Duodenal mucosa (tissue), 2 donors: ENCODE measurements around the gene WBP2.
"Not testable (repeated sequence)": the region's sequence is repeated elsewhere in the genome, so short reads cannot be mapped to it uniquely, and the experiment has no call there.

Experiments
- H3K27ac ChIP-seq: one replicate; pipeline ENCODE4 v1.7.0; 2013; ENCODE audit warnings: low read depth, low read length
- H3K27me3 ChIP-seq, 2 donors: one replicate each; pipeline ENCODE4 v1.7.0; 2013; ENCODE audit warnings: low read length in 2 of 2, control low read depth in 1 of 2; ENCODE audit not compliant: insufficient read depth in 2 of 2, control insufficient read depth in 1 of 2
- H3K36me3 ChIP-seq, 2 donors: one replicate each; pipeline ENCODE4 v1.7.0; 2013; ENCODE audit warnings: low read length in 2 of 2, control low read depth in 1 of 2; ENCODE audit not compliant: insufficient read depth in 2 of 2, control insufficient read depth in 1 of 2
- H3K4me1 ChIP-seq, 2 donors: one replicate each; pipeline ENCODE4 v1.7.0; 2013; ENCODE audit warnings: low read length in 2 of 2, control low read depth in 1 of 2; ENCODE audit not compliant: insufficient read depth in 2 of 2, control insufficient read depth in 1 of 2
- H3K4me3 ChIP-seq, 2 donors: one replicate each; pipeline ENCODE4 v1.7.0; 2013; ENCODE audit warnings: low read length in 2 of 2, low read depth in 1 of 2
- H3K9ac ChIP-seq, 2 donors: one replicate each; pipeline ENCODE4 v1.7.0; 2013; ENCODE audit warnings: low read length in 2 of 2, low read depth in 1 of 2
- H3K9me3 ChIP-seq, 2 donors: one replicate each; pipeline ENCODE4 v1.7.0; 2013; ENCODE audit warnings: low read length in 2 of 2, control low read depth in 1 of 2; ENCODE audit not compliant: control insufficient read depth in 1 of 2

Gene WBP2

DNA sequence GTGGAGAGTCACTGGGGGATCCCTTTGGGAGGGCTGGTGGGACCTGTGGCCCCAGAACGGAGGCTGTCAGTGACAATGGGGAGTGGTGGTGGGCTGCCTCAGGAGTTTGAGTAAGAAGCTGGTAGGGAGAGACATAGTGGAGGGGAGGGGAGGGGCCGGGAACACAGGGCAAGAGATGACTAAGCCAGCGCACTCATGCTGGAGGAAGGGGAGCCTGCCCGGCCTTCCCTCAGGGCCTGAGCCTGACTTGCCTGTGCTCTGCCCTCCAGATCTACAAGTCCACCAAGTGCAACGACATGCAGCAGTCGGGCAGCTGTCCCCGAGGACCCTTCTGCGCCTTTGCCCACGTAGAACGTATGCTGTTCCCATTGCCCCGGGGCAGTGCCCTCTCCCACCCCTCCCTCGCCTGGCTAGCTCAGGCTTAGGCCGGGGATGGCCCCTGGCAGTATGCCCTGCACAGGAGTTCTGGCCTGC, 40.2 kb downstream of the WBP2 start:
- Histone ChIP-seq H3K9me3 (no peaks in the 10 kb centered on the region), H3K27ac (no peak overlapping the region), H3K36me3 (peaks cover 46 to 86% of the 10 kb centered on the region in 2 donors), H3K4me1 (peaks cover 0 to 3% of the 10 kb centered on the region in 2 donors), H3K4me3 (no peak overlapping the region), H3K27me3 (no peaks in the 10 kb centered on the region), H3K9ac (no peak overlapping the region)

DNA sequence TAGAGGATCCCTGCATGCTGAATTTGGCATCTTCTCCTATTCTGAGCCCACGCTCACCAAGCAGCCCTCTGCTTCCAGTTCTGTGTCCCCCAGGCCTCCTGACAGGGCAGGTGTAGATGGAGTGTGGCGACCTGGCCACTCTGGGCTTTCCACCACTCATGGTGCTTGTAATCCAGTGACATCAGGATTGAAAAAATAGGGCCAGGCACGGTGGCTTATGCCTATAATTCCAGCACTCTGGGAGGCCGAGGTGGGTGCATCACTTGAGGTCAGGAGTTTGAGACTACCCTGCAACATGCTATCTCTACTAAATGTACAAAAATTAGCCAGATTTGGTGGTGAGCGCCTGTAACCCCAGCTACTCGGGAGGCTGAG, 41.1 kb downstream of the WBP2 start:
- peaks cover 41 to 81% of the 10 kb centered on the region in 2 donors for H3K36me3 ChIP-seq
- H3K9me3 ChIP-seq = no peaks in the 10 kb centered on the region
- no peak overlapping the region for H3K27ac ChIP-seq
- no peak overlapping the region for H3K9ac ChIP-seq
- H3K4me1 ChIP-seq = peaks cover 0 to 6% of the 10 kb centered on the region in 2 donors
- no peaks in the 10 kb centered on the region for H3K27me3 ChIP-seq
- H3K4me3 ChIP-seq = no peak overlapping the region

DNA sequence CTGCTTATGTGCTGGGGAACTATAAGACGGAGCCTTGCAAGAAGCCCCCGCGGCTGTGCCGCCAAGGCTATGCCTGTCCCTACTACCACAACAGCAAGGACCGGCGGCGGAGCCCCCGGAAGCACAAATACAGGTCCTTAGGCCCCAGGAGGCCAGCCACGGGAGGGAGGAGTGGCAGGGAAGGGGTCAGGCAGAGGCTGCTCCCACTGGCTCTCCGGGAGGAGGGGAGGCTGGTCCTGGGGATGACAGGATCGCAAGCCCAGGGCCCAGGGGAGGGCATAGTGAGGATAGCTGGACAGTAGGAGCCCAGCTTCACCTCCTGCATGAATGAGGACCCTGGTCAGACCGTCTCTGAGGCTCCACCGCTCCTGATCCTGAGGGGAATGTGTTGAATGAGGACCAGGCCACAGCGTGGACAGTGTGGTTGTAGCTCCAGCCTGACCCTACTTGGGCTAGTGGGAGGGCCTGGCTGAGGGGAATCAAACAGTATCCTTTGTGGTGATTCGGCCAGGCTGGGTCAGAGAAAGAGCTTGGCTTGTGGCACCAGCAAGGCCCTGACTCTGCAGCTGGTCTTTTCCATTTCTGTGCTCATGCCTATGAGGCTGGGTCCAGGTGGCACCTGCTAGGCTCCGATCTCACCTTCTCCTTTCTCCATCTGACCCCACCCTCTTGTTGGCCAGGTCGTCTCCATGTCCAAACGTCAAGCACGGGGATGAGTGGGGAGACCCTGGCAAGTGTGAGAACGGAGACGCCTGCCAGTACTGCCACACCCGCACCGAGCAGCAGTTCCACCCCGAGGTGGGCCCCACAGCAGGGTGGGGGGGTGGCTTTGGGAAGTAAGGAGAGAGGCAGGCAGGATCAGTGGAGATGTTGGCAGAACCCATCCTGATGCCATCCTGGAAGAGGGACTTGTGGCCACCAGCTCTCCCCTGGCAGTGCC, 41.8 kb downstream of the WBP2 start:
- no peaks in the 10 kb centered on the region for H3K27me3 ChIP-seq
- H3K36me3 ChIP-seq = peaks cover 35 to 75% of the 10 kb centered on the region in 2 donors
- H3K4me1 ChIP-seq = peaks cover 0 to 6% of the 10 kb centered on the region in 2 donors
- no peak overlapping the region for H3K9ac ChIP-seq
- no peak overlapping the region for H3K27ac ChIP-seq
- H3K4me3 ChIP-seq = no peak overlapping the region
- no peaks in the 10 kb centered on the region for H3K9me3 ChIP-seq

DNA sequence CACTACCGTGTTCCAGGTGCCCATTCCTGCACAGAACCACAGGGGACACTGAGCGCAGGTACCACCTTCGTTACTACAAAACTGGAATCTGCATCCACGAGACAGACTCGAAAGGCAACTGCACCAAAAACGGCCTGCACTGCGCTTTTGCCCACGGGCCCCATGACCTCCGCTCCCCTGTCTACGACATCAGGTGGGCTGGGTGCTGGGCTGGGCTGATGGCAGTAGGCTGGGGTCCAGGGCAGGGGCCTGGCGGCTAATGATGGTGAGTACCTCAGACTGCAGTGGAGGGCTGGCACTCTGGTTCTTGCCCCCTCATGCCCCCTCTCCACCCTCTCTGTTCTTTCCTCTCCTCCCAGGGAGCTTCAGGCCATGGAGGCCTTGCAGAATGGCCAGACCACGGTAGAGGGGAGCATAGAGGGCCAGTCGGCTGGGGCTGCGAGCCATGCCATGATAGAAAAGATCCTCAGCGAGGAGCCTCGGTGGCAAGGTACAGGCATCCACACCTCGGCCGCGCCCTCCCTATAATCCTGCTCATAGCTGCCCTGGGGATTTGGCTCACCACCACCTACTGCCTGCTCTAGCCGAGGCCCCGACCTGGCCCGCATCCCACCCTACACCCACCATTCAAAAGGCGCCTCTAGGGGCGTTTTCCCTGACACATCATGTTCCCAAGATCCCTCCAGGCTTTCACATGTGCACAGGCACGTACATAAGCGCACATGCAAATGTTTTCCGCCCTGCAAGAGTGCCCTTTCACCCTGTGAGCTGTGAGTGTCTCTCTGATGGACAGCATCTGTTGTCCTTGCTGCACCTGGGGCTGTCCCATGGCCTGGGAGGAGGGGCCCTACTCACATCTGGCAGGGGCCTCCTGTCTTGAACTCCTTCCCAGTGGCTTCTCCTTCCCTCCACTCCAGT, 42.8 kb downstream of the WBP2 start:
- Histone ChIP-seq H3K4me1 (peaks cover 0 to 6% of the 10 kb centered on the region in 2 donors), H3K9ac (no peak overlapping the region), H3K36me3 (peaks cover 33 to 65% of the 10 kb centered on the region in 2 donors), H3K27me3 (no peaks in the 10 kb centered on the region), H3K4me3 (no peak overlapping the region), H3K9me3 (no peaks in the 10 kb centered on the region), H3K27ac (no peak overlapping the region)

DNA sequence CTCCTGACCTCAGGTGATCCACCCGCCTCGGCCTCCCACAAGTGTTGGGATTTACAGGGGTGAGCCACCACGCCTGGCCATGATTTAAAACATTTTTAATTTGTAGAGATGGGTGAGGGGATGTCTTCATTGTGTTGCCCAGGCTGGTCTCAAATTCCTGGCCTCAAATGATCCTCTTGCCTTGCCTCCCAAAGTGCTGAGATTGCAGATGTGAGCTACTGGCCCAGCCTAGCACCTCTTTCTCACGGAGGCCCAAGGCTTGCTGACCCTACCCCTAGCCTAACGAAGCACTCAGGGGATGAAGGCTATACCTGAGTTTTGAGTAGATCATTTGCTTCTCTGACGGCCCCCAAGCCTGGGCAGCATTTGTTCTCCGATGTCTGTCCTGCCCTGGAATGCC, 44.0 kb downstream of the WBP2 start:
- Histone ChIP-seq H3K27ac (no peak overlapping the region), H3K4me1 (peaks cover 0 to 6% of the 10 kb centered on the region in 2 donors), H3K9me3 (no peaks in the 10 kb centered on the region), H3K27me3 (no peaks in the 10 kb centered on the region), H3K9ac (no peak overlapping the region), H3K36me3 (peaks cover 23 to 53% of the 10 kb centered on the region in 2 donors), H3K4me3 (no peak overlapping the region)

DNA sequence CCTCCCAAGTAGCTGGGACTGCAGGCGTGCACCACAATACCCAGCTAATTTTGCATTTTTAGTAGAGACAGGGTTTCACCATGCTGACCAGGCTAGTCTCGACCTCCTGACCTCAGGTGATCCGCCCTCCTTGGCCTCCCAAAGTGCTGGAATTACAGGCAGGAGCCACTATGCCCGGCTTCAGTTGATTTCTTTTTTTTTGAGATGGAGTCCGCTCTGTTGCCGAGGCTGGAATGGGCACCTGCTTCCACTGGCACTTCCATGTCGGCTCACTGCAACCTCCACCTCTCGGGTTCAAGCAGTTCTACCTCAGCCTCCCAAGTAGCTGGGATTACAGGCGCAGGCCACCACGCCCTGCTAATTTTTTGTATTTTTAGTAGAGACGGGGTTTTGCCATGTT, 44.4 kb downstream of the WBP2 start:
- H3K9ac ChIP-seq, H3K4me1 ChIP-seq, H3K9me3 ChIP-seq, H3K27ac ChIP-seq, H3K27me3 ChIP-seq, H3K4me3 ChIP-seq: not testable (repeated sequence)
- H3K36me3 ChIP-seq = peaks cover 23 to 50% of the 10 kb centered on the region in 2 donors

DNA sequence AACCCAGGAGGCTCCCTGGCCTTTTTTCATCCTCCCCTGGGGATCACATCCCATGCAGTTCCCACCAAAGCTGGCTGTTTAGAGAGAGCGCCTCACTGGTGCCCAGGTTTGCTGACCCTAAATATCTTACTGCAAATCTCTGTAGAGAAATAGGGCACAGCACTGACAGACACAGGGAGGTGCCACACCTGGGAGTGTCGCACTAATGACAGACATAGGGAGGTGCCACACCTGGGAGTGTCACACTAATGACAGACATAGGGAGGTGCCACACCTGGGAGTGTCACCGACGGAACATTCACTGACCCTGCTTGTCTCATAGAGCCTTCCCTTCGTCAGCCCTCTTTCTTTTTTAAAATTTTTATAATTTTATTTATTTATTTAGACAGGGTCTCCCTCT, 44.9 kb downstream of the WBP2 start:
- no peak overlapping the region for H3K27ac ChIP-seq

DNA sequence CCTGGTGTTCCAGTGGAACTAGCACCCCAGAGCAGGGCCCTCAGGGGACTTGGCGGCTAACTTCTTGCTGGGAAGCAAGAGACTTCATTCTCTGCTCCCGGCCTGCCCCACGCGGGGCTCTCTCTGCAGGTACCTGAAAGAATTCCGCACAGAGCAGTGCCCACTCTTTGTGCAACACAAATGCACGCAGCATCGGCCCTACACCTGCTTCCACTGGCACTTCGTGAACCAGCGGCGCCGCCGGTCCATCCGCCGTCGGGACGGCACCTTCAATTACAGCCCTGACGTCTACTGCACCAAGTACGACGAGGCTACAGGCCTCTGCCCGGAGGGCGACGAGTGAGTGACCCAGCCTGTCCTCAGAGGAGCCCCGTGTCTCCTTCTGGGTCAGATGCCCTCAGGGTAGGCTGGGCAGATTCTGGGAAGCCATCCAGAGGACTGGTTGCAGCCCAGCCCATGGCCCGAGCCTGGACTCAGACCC, 45.5 kb downstream of the WBP2 start:
- Histone ChIP-seq H3K4me3 (no peak overlapping the region), H3K27ac (no peak overlapping the region), H3K9ac (no peak overlapping the region), H3K27me3 (no peaks in the 10 kb centered on the region), H3K36me3 (peaks cover 23 to 42% of the 10 kb centered on the region in 2 donors), H3K4me1 (peaks cover 0 to 6% of the 10 kb centered on the region in 2 donors), H3K9me3 (no peaks in the 10 kb centered on the region)

More for the DNA sequence above, 44.9 kb downstream of the WBP2 start:
- H3K9me3 ChIP-seq = no peaks in the 10 kb centered on the region
- H3K9ac ChIP-seq = no peak overlapping the region
- H3K4me1 ChIP-seq = peaks cover 0 to 6% of the 10 kb centered on the region in 2 donors
- H3K27me3 ChIP-seq = no peaks in the 10 kb centered on the region
- no peak overlapping the region for H3K4me3 ChIP-seq
- peaks cover 23 to 46% of the 10 kb centered on the region in 2 donors for H3K36me3 ChIP-seq

DNA sequence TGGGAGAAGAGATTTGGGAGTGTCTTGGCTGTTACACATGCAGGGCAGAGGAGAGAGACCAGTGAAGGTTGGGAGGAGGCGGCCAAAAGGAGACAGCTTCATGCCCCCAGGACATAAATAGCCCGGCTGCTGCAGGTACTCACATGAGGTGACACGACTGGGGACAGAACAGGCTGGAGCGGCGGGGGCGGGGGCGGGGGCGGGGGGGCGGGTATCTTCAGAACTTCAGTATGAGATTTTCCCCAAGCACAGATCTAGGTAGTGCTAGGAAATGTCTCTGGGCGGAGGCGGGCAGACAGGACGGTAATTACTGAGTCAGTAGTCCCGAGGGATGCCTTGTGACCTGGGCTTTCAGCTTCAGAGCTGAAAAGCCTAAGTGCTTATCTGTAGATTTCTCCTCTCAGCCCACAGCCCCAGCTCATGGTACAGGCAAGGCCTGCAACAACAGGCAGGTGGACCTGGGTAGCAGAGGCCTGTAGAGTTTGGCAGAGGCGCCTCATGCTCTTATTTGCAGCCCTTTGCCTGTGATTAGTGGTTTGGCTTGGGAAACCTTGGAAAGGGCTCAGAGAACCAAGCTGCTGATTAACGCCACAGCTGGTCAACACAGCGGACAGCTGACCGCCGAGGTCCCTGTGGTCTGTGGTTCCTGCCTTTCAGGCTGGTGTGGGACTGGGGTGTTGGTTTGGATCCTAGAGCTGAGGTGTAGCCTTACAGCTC, 46.1 kb downstream of the WBP2 start:
- Histone ChIP-seq H3K4me1 (peaks cover 0 to 6% of the 10 kb centered on the region in 2 donors), H3K27me3 (no peaks in the 10 kb centered on the region), H3K9me3 (no peaks in the 10 kb centered on the region), H3K36me3 (peaks cover 23 to 37% of the 10 kb centered on the region in 2 donors), H3K9ac (no peak overlapping the region), H3K27ac (no peak overlapping the region), H3K4me3 (no peak overlapping the region)
